ENCODE results near the gene DAGLA.
"Not testable (repeated sequence)": the region's sequence is repeated elsewhere in the genome, so short reads cannot be mapped to it uniquely, and the experiment has no call there.

DAGLA gene, protein sequence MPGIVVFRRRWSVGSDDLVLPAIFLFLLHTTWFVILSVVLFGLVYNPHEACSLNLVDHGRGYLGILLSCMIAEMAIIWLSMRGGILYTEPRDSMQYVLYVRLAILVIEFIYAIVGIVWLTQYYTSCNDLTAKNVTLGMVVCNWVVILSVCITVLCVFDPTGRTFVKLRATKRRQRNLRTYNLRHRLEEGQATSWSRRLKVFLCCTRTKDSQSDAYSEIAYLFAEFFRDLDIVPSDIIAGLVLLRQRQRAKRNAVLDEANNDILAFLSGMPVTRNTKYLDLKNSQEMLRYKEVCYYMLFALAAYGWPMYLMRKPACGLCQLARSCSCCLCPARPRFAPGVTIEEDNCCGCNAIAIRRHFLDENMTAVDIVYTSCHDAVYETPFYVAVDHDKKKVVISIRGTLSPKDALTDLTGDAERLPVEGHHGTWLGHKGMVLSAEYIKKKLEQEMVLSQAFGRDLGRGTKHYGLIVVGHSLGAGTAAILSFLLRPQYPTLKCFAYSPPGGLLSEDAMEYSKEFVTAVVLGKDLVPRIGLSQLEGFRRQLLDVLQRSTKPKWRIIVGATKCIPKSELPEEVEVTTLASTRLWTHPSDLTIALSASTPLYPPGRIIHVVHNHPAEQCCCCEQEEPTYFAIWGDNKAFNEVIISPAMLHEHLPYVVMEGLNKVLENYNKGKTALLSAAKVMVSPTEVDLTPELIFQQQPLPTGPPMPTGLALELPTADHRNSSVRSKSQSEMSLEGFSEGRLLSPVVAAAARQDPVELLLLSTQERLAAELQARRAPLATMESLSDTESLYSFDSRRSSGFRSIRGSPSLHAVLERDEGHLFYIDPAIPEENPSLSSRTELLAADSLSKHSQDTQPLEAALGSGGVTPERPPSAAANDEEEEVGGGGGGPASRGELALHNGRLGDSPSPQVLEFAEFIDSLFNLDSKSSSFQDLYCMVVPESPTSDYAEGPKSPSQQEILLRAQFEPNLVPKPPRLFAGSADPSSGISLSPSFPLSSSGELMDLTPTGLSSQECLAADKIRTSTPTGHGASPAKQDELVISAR
- long read RNA-seq, donor 1 = 0 reads
- long read RNA-seq, donor 2 = 0 reads
- long read RNA-seq, donor 3 = 0 reads
- long read RNA-seq, donor 4 = 0 reads
- long read RNA-seq, donor 5, full-length matches to known transcripts = 1 of 1 reads
- long read RNA-seq, donor 5, partial matches to known transcripts = 0 of 1 reads
- long read RNA-seq, donor 5, other reads (novel, unspliced or antisense) = 0 of 1 reads
- long read RNA-seq, donor 6 = 0 reads
- long read RNA-seq, donor 7, partial matches to known transcripts = 11 of 11 reads
- long read RNA-seq, donor 7, other reads (novel, unspliced or antisense) = 0 of 11 reads
- long read RNA-seq, donor 8 = 0 reads

DNA sequence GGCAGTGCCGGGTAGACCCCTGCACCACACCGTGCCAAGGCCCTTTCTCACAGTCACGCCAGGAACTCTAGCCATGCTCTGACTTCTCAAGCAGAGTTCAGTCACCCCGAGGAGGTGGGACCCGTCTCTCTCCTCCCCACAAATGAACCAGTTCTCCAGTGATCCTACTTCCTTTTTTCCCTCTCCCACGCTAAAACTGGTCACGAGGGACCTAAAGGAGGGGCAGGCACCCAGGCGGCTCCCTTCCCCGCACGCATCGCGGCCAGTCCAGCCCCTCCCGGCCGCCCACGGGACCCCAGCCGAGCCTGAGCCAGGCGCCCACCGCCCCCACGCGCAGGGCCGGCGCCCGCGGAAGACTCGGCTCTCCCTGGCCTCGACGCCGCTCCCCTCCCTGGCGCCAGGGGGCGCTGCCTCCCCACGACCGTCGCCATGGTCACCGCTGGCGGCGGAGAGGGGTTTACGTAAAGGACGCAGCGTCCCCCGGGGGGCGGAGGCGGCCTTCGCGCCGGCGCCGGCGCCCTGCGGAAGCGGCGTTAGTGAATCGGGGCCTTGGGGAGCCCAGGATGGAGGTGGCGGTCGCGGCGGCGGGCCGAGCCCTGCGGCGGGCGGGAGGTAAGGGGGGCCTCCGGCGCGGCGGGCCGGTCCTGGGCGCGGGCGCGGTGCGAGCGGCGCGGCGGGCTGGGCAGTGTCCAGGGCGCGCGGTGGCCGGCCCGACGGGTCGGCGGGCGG lies at the start of gene DAGLA:
Gene DAGLA, plus strand, starts transcription at position 499 of the 729 bp plus-strand sequence. CDS start 39,765 bp downstream, outside the sequence.
- peak; percentile 81 for DNase-seq

DNA sequence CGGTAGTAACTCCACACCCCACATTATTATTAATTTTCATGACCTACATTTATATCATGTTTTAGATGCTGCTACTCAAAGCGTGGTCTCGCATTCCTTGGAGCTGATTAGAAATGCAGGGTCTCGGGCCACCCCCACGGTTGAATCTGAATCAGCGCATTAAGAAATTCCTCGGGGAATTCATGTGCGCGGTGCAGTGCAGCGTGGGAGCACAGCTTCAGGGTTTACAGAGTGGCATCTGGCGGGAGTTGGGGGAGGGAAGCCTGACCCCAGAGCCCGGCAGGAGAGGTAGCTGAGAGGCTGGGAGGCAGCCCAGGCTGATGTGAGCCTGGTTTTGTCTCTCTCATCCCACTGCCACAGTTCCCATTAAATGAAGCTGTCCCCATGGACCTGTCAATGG lies 48.1 kb upstream of the DAGLA start:
- no peak for DNase-seq

DNA sequence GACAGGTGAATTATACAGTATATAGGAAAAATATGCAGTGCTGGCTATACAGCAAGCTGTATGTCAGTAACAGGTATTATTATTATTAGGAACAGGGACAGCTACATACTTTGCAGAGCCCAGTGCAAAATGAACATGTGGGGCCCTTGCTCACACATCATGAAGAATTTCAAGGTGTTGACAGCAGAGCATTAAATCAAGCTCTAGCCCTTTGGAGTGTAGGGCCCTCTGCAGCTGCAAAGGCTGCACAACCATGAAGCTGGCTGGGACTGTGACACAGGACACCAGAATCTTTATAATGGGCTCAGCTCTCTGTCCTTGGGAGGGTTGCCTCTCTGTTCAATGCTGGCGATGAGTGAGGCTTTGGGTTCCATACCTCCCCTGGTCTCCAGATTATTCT lies 44.9 kb upstream of the DAGLA start:
- DNase-seq = no peak

DNA sequence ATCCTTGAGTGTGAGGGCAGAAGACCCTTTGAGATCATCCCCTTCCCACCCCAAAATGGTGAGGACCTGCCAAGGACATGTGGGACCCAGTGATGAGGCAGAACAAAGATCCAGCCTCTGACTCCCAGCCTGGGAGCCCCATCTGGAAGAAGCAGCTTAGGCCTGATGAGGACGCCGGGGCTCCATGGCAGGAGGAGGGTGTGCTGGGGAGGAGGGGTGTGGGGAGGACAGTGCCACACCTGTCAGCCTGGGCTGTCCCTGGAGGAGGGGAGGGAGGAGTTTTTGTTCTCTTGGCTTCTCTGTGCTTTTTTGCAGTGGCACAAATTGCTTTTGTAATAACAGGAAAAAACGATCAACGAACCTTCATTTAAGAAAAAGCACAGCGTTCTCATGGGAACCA lies 44.4 kb upstream of the DAGLA start:
- no peak for DNase-seq

DNA sequence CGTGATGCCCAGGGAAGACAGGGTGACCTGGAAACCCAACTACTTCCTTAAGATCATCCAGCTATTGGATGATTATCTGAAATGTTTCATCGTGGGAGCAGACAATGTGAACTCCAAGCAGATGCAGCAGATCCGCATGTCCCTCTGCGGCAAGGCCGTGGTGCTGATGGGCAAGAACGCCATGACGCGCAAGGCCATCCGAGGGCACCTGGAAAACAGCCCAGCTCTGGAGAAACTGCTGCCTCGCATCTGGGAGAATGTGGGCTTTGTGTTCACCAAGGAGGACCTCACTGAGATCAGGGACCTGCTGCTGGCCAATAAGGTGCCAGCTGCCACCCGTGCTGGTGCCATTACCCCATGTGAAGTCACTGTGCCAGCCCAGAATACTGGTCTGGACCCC lies 43.5 kb upstream of the DAGLA start:
- no peak for DNase-seq

DNA sequence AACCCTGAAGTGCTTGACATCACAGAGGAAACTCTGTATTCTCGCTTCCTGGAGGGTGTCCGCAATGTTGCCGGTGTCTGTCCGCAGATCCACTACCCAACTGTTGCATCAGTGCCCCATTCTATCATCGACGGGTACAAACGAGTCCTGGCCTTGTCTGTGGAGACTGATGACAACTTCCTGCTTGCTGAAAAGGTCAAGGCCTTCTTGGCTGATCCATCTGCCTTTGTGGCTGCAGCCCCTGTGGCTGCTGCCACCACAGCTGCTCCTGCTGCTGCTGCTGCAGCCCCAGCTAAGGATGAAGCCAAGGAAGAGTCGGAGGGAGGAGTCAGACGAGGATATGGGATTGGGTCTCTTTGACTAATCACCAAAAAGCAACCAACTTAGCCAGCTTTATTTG lies 42.9 kb upstream of the DAGLA start:
- no peak for DNase-seq

DNA sequence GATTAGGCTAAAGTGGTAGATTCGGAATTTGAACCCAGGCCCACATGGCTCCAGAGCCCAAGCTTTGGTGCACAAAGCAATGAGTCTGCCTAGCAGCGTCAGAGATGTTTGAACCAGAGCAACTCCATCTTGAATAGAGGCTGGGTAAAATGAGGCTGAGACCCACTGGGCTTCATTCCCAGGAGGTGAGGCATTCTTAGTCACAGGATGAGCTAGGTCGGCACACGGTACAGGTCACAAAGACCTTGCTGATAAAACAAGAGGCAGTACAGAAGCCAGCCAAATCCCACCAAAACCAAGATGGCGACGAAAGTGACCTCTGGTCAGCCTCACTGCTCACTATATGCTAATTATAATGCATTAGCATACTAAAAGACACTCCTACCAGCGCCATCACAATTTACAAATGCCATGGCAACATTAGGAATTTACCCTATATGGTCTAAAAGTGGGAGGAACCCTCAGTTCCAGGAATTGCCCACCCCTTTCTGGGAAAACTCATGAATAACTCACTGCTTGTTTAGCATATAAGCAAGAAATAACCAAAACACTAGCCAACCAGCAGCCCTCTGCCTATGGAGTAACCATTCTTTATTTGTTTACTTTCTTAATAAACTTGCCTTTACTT lies 40.3 kb upstream of the DAGLA start:
- DNase-seq = no peak

DNA sequence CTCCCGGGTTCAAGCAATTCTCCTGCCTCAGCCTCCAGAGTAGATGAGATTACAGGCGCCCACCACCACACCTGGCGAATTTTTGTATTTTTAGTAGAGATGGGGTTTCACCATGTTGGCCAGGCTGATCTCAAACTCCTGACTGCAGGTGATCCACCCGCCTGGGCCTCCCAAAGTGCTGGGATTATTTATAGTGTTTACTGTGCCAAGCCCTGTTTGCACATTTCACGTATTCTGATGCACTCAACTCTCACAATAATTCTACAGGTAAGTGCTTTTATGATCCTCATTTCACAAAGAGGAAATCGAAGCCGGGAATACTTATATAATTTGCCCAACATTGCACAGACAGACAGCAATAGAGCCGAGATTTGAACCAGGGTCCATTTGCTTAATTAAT lies 38.0 kb upstream of the DAGLA start:
- no peak for DNase-seq

DNA sequence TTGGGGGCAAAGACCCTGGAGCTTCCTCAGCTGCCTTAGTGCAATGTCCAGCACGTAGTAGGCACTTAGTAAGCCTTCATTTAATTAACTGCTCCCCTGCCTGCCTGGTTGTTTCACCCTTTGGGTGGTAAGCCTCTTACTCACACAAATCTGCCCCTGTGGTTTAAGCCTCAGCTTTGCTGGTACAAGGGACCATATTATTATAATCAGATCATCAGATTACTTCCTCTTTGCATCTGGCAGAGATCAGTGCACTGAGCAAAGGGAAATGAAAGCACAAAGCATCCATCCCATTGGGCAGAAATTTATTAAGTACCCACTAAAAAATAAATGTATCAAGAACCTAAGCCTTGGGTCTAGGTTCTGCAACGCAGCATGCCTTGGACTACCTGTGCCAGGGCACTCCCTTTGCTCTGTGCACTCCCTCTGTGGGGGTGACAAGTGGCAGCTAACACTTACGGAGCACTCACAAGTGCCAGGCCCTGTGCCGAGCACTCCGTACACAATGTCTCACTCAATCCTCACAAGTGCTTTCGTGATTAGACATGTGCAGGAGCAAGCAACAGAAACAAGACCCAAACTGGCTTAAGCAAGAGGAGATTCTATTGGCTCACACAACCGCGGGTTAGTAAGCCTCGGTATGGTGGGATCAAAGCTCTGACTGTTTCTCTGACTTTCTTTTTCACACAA lies 34.9 kb upstream of the DAGLA start:
- DNase-seq = no peak

DNA sequence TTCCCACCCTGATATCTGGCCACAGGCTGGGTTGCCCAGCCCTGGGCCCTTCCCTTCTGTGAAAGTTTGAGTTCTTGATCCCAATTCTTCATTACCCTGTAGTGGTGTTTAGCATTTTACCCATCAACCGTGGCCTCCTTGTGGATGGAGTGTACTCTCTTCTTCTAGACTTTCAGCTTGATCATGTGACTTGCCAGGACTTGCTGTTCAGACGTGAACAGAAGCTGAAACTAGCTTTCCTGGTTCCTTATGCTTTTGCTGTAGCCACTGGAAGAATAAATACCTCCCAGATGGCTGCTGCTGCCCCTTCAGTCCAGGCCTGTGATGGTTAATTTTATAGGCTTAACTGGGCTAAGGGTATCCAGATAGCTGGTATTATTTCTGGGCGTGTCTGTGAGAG lies 32.7 kb upstream of the DAGLA start:
- DNase-seq = no peak

DNA sequence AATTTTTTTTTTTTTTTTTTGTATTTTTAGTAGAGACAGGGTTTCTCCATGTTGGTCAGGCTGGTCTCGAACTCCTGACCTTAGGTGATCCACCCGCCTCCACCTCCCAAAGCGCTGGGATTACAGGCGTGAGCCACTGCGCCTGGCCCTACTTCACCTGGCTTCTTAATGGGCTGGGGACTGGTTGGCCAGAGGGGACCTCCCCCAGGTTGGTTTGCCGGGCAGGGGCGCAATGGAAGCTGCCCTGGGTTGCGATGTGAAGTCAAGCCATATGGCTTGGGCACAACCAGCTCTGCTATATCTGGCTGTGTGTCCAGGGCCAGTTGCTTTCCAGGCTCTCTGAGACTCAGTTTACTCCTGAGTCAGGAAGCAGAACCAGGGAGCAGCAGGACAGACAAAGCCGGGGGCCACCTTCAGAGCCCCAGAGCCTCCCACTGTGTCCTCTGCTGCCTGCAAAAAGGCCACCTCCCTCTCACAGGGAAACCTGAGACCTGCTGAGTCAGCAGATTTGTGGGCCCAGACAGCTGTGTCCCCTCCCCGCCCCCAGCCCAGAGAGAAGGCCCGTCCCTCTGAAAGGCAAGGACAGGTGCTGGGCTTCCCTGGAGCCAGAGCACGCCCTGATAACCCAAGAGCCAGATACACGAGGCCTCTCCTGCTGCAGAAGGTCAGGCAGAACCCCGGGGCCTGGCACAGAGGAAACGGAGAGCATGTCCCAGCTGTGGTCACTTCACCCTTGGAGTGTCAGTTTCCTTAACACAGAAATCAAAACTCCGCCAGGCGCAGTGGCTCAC lies 29.2 kb upstream of the DAGLA start:
- DNase-seq = peak; percentile 28

DNA sequence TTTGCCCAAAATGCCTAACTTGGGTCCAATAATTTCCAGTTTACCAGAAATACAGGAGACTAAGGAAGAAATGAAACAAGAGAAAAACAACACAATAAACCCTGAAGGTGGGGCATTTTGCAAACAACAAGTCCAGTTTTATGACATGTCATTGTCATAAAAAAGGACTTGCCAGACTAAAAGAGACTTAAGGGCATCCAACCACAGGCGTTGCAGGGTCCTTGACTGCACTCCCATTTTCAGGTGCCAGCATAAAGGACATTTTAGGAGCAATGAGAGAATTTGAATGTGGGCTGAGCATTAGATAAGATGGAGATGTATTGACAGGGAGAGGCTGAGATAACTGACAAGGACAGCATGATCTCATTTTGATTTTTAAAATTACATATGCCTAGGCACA lies 28.1 kb upstream of the DAGLA start:
- no peak for DNase-seq

DNA sequence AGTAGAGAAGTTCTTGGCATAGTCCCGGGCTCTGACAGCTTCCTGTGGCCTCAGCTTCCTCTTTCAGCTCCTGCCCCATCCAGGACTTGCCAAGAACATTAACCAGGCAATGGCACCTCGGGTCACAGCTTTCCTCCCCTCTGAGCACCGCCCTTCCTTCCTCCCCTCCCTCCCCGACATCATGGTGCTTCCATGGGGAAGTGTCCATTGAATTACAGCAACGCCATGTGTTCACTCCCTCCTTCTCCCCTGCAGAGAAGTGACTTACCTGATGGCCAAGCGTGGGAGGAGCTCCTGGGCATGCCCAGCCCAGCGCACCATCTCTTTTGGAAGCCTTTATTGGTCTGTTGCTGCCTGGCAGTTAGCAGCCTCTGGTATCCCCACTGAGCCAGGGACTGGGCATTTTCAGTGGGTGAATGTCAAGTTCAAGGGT lies 25.8 kb upstream of the DAGLA start:
- no peak for DNase-seq

DNA sequence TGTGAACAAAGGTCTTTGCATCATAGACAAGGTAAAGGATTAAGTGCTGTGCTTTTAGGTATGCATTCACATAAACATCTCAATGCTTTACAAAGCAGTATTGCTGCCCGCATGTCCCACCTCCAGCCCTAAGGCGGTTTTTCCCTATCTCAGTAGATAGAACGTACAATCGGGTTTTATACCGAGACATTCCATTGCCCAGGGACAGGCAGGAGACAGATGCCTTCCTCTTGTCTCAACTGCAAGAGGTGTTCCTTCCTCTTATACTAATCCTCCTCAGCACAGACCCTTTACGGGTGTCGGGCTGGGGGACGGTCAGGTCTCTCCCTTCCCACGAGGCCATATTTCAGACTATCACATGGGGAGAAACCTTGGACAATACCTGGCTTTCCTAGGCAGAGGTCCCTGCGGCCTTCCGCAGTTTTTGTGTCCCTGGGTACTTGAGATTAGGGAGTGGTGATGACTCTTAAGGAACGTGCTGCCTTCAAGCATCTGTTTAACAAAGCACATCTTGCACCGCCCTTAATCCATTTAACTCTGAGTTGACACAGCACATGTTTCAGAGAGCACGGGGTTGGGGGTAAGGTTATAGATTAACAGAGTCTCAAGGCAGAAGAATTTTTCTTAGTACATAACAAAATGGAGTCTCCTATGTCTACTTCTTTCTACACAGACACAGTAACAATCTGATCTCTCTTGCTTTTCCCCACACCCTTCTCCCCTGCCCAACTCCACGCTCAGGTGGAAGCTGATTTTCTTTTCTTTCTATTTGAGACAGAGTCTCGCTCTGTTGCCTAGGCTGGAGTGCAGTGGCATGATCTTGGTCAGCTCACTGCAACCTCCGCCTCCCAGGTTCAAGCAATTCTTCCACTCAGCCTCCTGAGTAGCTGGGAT lies 24.7 kb upstream of the DAGLA start:
- DNase-seq = not testable (repeated sequence)

DNA sequence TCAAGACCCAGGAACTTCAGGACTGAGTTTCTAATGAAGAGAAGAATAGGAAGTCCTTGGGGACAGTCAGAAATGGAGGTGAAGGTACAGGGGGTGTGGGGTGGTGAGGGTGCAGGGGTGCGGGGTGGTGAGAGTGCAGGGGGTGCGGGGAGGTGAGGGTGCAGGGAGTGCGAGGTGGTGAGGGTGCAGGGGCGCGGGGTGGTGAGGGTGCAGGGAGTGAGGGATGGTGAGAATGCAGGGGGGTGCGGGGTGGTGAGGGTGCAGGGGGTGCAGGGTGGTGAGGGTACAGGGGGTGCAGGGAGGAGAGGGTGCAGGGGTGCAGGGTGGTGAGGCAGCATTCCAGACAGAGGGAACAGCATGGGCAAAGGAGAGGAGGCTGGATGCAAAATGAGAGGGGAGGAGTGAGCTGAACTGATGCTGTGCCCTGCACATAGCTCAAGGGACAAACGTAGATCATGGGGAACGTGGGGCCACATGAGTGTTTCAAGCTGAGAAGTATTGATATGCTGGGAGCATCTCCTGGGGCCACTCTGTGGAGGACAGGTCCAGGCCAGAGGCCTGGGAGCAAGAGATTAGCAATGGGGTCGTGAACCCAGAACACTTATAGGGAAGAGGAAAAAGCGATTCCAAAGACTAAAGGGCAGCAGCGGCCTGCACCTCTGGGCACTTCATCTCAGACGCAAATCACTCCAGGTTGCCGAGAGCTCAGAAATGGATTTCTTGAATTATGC lies 23.7 kb upstream of the DAGLA start:
- DNase-seq = no peak

DNA sequence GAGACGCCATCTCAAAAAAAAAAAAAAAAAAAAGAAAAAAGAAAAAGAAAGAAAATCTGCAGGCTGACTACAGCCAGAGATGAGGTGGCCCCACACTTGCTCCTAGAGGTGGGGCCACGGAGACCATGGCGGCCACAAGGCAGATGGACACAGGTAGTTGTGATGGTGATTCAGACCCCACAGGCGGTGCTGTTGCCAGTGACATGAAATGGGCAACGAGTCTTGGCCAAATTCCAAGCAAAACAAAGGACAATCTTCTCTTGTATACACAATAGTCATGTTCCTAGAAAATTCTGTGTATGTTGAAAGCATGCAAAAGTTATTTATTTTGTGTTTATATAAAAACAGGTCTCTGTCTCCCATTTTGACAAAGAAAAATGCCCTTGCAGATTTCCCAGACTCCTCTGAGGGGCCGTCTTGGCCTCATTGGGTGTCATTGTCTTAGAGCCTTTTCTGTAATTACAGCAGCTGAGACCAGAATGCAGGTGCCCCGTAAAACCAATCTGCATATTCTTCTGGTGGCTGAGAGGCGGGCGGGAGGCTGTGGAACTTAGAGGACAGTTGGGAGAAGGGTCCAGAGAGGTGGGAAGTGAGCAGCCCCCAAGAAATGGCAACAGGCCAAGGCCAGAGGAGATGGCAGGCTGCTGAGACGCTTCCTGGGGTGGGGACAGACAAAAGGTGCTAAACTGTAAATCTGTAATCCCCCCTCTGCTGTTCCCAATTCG lies 22.5 kb upstream of the DAGLA start:
- no peak for DNase-seq

Data from right kidney (tissue), 9 donors.